KMS-11 (cell line): ENCODE results near the gene NTM.

ENCODE experiments used
- H2AFZ ChIP-seq: fragments of 200-600 bp; sonication (generic); 2 replicates; pipeline ENCODE4 v1.6.1; 2016; ENCODE audit warnings: antibody characterized with exemption, mixed run types, low read depth
- H3K27ac ChIP-seq: fragments of 200-600 bp; sonication (generic); 2 replicates; pipeline ENCODE4 v1.6.1; 2016; ENCODE audit warnings: mild to moderate bottlenecking, mixed run types
- H3K27me3 ChIP-seq: fragments of 200-600 bp; sonication (generic); 2 replicates; pipeline ENCODE4 v1.6.1; 2017; ENCODE audit warnings: mild to moderate bottlenecking, low read depth, mixed run types, moderate library complexity; ENCODE audit not compliant: insufficient read depth
- H3K36me3 ChIP-seq: fragments of 200-600 bp; sonication (generic); 2 replicates; pipeline ENCODE4 v1.6.1; 2017; ENCODE audit warnings: mild to moderate bottlenecking, mixed run types; ENCODE audit not compliant: insufficient read depth
- H3K4me1 ChIP-seq: fragments of 200-600 bp; sonication (generic); 2 replicates; pipeline ENCODE4 v1.6.1; 2016; ENCODE audit warnings: mild to moderate bottlenecking, low read depth, mixed run types; ENCODE audit not compliant: poor library complexity, severe bottlenecking
- H3K4me2 ChIP-seq: fragments of 200-600 bp; sonication (generic); 2 replicates; pipeline ENCODE4 v1.7.0; 2016; ENCODE audit warnings: mild to moderate bottlenecking, mixed run types
- H3K4me3 ChIP-seq: fragments of 200-600 bp; sonication (generic); IDR thresholded peaks from 2 replicates; pipeline ENCODE4 v1.6.1; 2017; ENCODE audit warnings: low read depth, low read length, mixed read lengths; ENCODE audit not compliant: insufficient read depth
- H3K79me2 ChIP-seq: fragments of 200-600 bp; sonication (generic); 2 replicates; pipeline ENCODE4 v1.6.1; 2016; ENCODE audit warnings: low read depth, mixed run types; ENCODE audit not compliant: insufficient read depth
- H3K9ac ChIP-seq: fragments of 200-600 bp; sonication (generic); 2 replicates; pipeline ENCODE4 v1.6.1; 2016; ENCODE audit warnings: mild to moderate bottlenecking, mixed run types
- H4K20me1 ChIP-seq: fragments of 200-600 bp; sonication (generic); 2 replicates; pipeline ENCODE4 v1.6.1; 2016; ENCODE audit warnings: mild to moderate bottlenecking, mixed run types; ENCODE audit not compliant: insufficient read depth
- CTCF ChIP-seq: fragments of 200-600 bp; sonication (generic); conservative IDR thresholded peaks from 2 replicates; pipeline ENCODE4 v1.6.1; 2017; ENCODE audit warnings: low read depth, mild to moderate bottlenecking, antibody characterized with exemption, low read length, moderate library complexity, mixed read lengths

Gene NTM

GRCh38 chr11:131370901-131371790 lies 731 bp downstream of the NTM start:
- H4K20me1 ChIP-seq: no peaks in the 10 kb centered on the region
- H3K79me2 ChIP-seq: no peaks in the 10 kb centered on the region
- H3K27ac ChIP-seq: no peak overlapping the region
- no peak overlapping the region for H3K9ac ChIP-seq
- H3K36me3 ChIP-seq: no peaks in the 10 kb centered on the region
- H3K4me3 ChIP-seq: no peak overlapping the region
- no peak overlapping the region for H2AFZ ChIP-seq
- TF ChIP-seq CTCF: no peak
- H3K27me3 ChIP-seq: no peaks in the 10 kb centered on the region
- H3K4me2 ChIP-seq: no peak overlapping the region
- no peaks in the 10 kb centered on the region for H3K4me1 ChIP-seq

DNA sequence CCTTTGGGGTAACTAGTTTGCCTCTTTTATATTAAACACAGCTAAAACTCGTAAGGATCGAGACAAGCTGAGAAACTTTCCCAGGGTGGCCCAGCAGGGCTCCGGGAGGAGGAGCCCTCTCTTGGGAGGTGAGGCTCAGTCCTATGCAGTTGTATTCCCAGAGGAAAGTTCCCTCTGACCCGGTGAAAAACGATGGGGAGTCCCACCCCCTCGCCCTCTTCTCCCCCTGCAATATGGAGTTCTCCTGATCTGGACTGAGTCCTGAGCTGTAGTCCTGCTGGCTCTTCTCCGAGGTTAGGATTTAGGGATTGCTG lies 1.3 kb downstream of the NTM start:
- Histone ChIP-seq H3K4me1 (no peaks in the 10 kb centered on the region), H3K4me2 (no peak overlapping the region), H3K79me2 (no peaks in the 10 kb centered on the region), H3K27ac (no peak overlapping the region), H3K9ac (no peak overlapping the region), H3K36me3 (no peaks in the 10 kb centered on the region), H2AFZ (no peak overlapping the region), H4K20me1 (no peaks in the 10 kb centered on the region), H3K4me3 (no peak overlapping the region), H3K27me3 (no peaks in the 10 kb centered on the region)
- no peak for TF ChIP-seq CTCF

DNA sequence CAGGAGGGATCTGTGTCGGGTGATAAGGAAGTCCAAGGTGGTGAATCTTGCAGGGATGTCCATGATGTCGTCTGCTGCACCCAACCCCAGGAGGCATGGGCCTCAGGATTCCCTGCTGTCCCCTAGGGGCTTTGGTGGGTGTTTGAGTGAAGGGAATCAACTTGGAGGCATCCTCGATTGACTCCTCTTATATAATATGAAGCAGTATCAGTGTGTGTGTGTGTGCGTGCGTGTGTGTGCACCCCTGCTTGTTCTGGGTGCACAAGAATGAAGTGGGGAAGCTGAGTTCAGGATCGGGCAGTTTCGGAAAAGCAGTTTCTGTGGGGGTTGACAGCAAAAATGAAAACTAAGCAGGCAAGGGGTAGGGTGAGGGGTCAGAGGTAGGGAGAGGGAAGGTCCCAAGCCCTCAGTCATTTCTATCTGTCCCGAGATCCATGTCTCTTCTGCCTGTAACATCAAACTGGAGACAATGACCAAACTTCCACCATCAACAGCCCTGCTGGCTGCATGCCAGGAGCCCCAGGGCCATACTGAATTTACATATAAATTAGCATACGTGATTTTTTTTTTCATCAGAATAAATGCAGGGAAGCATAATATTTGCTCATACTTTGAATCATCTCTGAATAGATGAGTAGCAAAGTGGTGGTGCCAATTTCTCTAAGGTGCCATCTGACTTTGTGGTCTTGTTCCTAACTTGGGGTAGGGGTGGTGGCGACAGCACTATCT lies 2.0 kb downstream of the NTM start:
- Histone ChIP-seq H3K36me3 (no peaks in the 10 kb centered on the region), H3K4me3 (no peak overlapping the region), H2AFZ (no peak overlapping the region), H3K4me1 (no peaks in the 10 kb centered on the region), H3K9ac (no peak overlapping the region), H3K27ac (no peak overlapping the region), H3K4me2 (no peak overlapping the region), H3K79me2 (no peaks in the 10 kb centered on the region), H3K27me3 (no peaks in the 10 kb centered on the region), H4K20me1 (no peaks in the 10 kb centered on the region)
- no peak for TF ChIP-seq CTCF

DNA sequence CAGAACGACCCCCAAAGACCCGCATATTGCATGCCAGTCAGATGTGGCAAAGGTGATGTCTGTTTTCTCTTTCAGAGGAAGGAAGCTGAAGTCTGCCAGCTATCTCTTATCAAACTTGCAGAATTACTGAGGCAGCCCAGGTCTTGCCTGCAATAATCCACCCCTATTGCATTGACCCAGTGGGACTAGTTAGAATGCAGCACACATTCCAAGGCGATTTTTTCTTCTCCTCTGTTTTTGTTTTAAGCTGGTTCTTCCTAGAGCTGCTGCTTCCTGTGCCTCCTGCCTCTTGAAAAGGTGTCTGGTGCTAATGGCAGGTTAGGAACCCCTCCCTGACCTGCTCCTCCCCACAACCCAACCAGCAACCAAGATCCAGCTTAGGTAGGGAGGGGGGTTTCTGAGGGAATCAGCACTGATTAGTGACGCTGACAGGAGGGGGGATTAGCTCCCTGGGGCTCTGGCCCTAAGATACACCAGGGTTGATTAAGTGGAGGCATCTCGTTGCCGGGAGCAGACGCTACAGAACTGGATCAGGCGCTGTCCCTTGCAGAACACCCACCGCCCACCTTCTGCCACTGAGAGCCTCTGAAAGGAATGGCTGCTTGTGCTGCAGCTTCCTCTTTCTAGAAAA lies 2.8 kb downstream of the NTM start:
- Histone ChIP-seq H3K4me1 (no peaks in the 10 kb centered on the region), H3K27ac (no peak overlapping the region), H3K27me3 (no peaks in the 10 kb centered on the region), H2AFZ (no peak overlapping the region), H3K4me3 (no peak overlapping the region), H3K36me3 (no peaks in the 10 kb centered on the region), H3K79me2 (no peaks in the 10 kb centered on the region), H3K4me2 (no peak overlapping the region), H3K9ac (no peak overlapping the region), H4K20me1 (no peaks in the 10 kb centered on the region)
- TF ChIP-seq CTCF: no peak
